SKM-1 (cell line): ENCODE data around the gene ATXN7L1.
"Not testable (repeated sequence)": the region's sequence is repeated elsewhere in the genome, so short reads cannot be mapped to it uniquely, and the experiment has no call there.

Experiments used
- DNase-seq: peaks from one replicate; lab custom pipeline; 2025; ENCODE audit not compliant: unreplicated experiment; lab: John Stamatoyannopoulos, UW

Gene ATXN7L1

GRCh38 chr7:105890290-105890997, 14.0 kb upstream of the ATXN7L1 start:
- no peak for DNase-seq

- no peak for DNase-seq
Measured at GRCh38 chr7:105887569-105888189, 11.3 kb upstream of the ATXN7L1 start.

- DNase-seq: no peak
Measured at GRCh38 chr7:105886776-105887175, 10.4 kb upstream of the ATXN7L1 start.

GRCh38 chr7:105885387-105886111, 9.2 kb upstream of the ATXN7L1 start:
- DNase-seq: no peak

- DNase-seq: not testable (repeated sequence)
Measured at GRCh38 chr7:105883179-105883578, 6.8 kb upstream of the ATXN7L1 start.

- no peak for DNase-seq
Measured at GRCh38 chr7:105881439-105881838, 5.0 kb upstream of the ATXN7L1 start.

- no peak for DNase-seq
Measured at GRCh38 chr7:105880571-105881330, 4.4 kb upstream of the ATXN7L1 start.

- no peak for DNase-seq
Measured at GRCh38 chr7:105879782-105880181, 3.4 kb upstream of the ATXN7L1 start.

- no peak for DNase-seq
Measured at GRCh38 chr7:105878746-105879605, 2.6 kb upstream of the ATXN7L1 start.

- no peak for DNase-seq
Measured at GRCh38 chr7:105877736-105878135, 1.3 kb upstream of the ATXN7L1 start.

- no peak for DNase-seq
Measured at GRCh38 chr7:105876964-105877601, 684 bp upstream of the ATXN7L1 start.

- DNase-seq: no peak
Measured at GRCh38 chr7:105875505-105875904, 894 bp downstream of the ATXN7L1 start.

GRCh38 chr7:105874055-105874454, 2.3 kb downstream of the ATXN7L1 start:
- DNase-seq: no peak

- DNase-seq: no peak
Measured at GRCh38 chr7:105872491-105872890, 3.9 kb downstream of the ATXN7L1 start.

GRCh38 chr7:105871142-105871541, 5.3 kb downstream of the ATXN7L1 start:
- DNase-seq: no peak

- no peak for DNase-seq
Measured at GRCh38 chr7:105866102-105866801, 10.1 kb downstream of the ATXN7L1 start.

GRCh38 chr7:105863876-105864275, 12.5 kb downstream of the ATXN7L1 start:
- DNase-seq: no peak

GRCh38 chr7:105862770-105863169, 13.6 kb downstream of the ATXN7L1 start:
- DNase-seq: no peak

- no peak for DNase-seq
Measured at GRCh38 chr7:105862276-105862675, 14.1 kb downstream of the ATXN7L1 start.
